NCI-H2196 (cell line): ENCODE measurements around the gene TRIP6.
A peak's percentile ranks its signal among the peaks of the same experiment; 100 is the strongest.

Experiments used
- DNase-seq: peaks from one replicate; lab custom pipeline; 2025; ENCODE audit not compliant: unreplicated experiment; lab: John Stamatoyannopoulos, UW

Gene TRIP6

DNA sequence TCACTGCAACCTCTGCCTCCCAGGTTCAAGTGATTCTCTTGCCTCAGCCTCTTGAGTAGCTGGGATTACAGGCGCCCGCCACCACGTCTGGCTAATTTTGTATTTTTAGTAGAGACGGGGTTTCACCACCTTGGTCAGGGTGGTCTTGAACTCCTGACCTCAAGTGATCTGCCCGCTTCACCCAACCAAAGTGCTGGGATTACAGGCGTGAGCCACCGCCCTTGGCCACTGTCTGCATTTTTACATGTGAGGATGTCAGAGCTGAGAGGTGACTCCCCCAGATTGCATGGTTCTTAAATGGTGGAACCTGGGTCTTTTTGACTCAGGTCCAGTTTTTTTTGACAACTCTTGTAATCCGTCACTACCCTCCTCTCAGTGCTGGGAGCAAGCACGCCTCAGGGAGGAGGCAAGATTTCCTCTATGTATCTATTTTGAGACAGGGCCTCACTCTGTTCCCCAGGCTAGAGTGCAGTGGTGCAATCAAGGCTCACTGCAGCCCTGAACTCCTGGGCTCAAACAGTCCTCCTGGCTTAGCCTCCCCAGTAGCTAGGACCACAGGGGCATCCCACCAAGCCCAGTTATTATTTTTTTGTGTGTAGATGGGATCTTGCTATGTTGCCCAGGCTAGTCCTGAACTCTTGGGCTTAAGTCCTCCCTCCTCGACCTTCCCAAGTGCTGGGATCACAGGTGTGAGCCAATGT is 6.6 kb downstream of the TRIP6 start:
- no peak for DNase-seq

DNA sequence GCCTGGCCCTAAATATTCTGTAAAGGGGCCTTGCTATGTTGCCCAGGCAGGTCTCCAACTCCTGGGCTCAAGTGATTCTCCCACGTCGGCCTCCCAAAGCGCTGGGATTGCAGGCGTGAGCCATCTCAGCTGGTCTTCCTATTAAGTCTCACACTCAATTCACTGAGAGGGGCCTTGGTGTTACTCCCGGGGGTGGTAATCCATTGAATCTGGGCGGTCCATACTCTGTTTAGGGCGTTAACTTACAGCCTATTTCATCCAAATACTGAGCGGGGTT is 7.1 kb downstream of the TRIP6 start:
- DNase-seq: no peak

- peak; percentile 99 for DNase-seq
Measured at GRCh38 chr7:100874577-100875355, 7.6 kb downstream of the TRIP6 start, which contains the start of gene SRRT. Gene SRRT (plus strand): TSS chr7:100875103. CDS start chr7:100875591, 488 bp downstream.

GRCh38 chr7:100875356-100875751 is 8.2 kb downstream of the TRIP6 start:
- DNase-seq: no peak

DNA sequence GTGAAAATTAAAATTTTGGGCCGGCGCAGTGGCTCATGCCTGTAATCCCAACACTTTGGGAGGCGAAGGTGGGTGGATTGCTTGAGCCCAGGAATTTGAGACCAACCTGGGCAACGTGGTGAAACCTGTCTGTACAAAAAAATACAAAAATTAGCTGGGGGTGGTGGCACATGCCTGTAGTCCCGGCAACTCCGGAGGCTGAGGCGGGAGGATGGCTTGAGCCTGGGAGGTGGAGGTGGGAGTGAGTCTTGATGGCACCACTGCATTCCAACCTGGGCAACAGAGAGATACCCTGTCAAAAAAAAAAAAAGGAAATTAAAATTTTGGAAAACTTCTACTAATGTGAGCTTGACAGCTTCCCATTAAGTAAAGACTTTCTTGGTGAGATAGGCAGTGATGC is 10.8 kb downstream of the TRIP6 start:
- no peak for DNase-seq

GRCh38 chr7:100878685-100879084 is 11.5 kb downstream of the TRIP6 start:
- no peak for DNase-seq

- no peak for DNase-seq
Measured at GRCh38 chr7:100879685-100880261, 12.6 kb downstream of the TRIP6 start.

- no peak for DNase-seq
Measured at GRCh38 chr7:100880645-100881044, 13.5 kb downstream of the TRIP6 start.

DNA sequence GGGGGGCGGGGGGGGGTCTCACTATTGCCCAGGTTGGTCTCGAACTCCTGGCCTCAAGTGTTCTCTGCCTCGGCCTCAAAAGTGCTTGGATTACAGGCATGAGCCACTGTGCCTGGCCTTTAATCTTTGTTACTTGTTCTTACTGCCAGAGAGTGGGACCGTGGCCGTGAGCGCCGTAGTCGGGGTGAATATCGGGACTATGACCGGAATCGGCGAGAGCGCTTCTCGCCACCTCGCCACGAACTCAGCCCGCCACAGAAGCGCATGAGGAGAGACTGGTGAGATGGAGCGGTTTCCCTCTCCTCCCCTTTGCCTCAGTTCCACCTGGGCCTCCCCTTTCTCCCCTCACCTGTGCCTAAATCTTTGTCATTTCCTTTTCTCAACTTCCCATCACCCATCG is 13.9 kb downstream of the TRIP6 start:
- DNase-seq: no peak

GRCh38 chr7:100882201-100882600 is 15.0 kb downstream of the TRIP6 start:
- DNase-seq: no peak

DNA sequence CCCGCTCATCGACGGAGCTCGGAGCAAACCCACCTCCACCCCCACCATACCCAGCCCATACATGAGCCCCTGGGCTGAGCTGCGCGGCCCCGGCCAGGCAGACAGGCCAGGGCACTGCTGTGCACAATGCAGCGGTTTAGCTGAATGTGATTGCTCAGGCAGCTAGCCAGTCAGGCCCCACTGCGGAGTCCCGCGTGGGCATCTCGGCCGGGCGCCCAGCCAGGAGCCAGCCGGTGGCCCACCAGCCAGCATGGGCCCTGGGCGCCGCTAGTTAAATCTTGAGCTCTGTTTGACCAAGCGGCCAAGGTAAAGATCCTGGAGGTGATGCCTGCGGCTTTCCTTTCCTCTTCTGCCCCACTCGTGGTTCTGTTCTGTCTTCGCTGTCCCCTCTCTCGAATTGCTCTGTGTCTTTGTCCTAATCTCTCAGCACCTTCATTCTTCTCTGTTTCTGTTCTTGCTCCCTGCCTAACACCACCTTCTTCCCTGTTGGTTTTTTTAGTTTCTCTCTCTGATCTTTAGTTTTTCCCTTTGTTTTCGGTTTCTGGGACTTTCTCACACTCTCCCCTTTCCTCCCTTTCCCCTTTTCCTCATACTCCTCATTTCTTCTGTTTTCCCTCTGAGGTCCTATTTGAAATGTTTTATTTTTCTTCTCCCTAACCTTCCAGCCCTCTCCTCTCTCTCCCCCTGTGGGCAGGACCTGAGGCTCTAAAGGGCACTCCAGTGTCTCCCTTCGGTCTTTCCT is 15.8 kb downstream of the TRIP6 start:
- no peak for DNase-seq

DNA sequence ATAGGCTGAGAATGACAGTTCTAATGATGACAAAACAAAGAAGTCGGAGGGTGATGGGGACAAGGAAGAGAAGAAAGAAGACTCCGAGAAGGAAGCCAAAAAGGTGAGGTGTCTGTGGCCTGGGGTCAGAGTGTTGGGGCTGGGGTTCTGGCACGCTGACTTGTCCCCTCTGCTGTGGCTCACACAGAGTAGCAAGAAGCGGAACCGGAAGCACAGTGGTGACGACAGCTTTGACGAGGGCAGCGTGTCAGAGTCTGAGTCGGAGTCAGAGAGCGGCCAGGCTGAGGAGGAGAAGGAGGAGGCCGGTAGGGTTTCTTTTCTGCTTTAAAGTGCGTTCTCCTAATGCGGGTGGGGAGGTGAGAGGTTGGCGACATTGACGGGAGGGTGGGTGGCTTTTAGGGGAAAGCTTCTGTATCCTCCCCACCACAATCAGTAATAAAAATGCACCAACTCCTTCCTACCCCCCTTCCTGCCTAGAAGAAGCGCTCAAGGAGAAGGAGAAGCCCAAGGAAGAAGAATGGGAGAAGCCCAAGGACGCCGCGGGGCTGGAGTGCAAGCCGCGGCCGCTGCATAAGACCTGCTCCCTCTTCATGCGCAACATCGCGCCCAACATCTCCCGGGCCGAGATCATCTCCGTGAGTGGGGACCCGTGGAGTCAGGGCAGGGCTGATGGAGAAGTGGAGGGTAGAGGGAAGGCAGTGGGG is 17.7 kb downstream of the TRIP6 start:
- DNase-seq: no peak

- DNase-seq: no peak
Measured at GRCh38 chr7:100885440-100886141, 18.4 kb downstream of the TRIP6 start.

- DNase-seq: no peak
Measured at GRCh38 chr7:100886142-100886935, 19.2 kb downstream of the TRIP6 start.

- DNase-seq: no peak
Measured at GRCh38 chr7:100886936-100887515, 19.8 kb downstream of the TRIP6 start.

GRCh38 chr7:100887516-100888290 is 20.5 kb downstream of the TRIP6 start:
- no peak for DNase-seq

GRCh38 chr7:100888291-100888987 is 21.3 kb downstream of the TRIP6 start:
- no peak for DNase-seq
